DOHH2 (cell line): ENCODE data around the gene CD72.

Experiments
- EZH2phosphoT487 ChIP-seq: fragments of 200-600 bp; sonication (generic); IDR thresholded peaks from 2 replicates; pipeline ENCODE4 v1.6.1; 2017; ENCODE audit warnings: borderline replicate concordance, mild to moderate bottlenecking, antibody characterized with exemption, low read length, moderate library complexity, mixed read lengths
- TF ChIP-seq, protein P1 (sequence below): fragments of 200-600 bp; sonication (generic); IDR thresholded peaks from one replicate; pipeline ENCODE4 v1.5.1; 2014; ENCODE audit warnings: antibody characterized with exemption, mild to moderate bottlenecking, low read depth, low read length; ENCODE audit not compliant: poor library complexity, severe bottlenecking

DNA sequence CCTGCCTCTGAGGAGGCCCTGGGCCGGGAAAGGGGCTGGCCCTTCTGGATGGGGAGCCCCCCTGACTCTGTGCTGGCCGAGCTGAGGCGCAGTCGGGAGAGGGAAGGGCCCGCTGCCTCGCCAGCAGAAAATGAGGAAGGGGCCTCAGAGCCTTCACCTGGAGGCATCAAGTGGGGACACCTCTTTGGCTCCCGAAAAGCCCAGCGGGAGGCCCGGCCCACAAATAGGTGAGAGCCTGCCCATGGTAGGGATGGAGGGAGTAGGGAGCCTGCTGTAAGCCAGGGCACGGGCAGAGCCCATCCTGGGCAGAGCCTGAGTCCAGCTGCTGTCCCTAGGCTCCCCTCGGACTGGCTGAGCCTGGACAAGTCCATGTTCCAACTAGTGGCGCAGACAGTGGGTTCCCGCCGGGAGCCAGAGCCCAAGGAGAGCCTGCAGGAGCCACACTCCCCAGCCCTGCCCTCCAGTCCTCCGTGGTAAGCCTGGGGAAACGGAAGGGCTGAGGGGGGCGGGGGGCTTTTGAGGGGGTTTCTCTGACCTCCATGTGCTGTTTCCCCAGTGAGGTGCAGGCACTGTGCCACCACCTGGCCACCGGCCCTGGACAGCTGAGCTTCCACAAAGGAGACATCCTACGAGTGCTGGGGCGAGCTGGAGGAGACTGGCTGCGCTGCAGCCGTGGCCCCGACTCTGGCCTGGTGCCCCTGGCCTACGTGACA lies 57.4 kb downstream of the CD72 start:
- TF ChIP-seq, protein P1, sequence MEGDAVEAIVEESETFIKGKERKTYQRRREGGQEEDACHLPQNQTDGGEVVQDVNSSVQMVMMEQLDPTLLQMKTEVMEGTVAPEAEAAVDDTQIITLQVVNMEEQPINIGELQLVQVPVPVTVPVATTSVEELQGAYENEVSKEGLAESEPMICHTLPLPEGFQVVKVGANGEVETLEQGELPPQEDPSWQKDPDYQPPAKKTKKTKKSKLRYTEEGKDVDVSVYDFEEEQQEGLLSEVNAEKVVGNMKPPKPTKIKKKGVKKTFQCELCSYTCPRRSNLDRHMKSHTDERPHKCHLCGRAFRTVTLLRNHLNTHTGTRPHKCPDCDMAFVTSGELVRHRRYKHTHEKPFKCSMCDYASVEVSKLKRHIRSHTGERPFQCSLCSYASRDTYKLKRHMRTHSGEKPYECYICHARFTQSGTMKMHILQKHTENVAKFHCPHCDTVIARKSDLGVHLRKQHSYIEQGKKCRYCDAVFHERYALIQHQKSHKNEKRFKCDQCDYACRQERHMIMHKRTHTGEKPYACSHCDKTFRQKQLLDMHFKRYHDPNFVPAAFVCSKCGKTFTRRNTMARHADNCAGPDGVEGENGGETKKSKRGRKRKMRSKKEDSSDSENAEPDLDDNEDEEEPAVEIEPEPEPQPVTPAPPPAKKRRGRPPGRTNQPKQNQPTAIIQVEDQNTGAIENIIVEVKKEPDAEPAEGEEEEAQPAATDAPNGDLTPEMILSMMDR: no peak
- TF ChIP-seq EZH2phosphoT487: no peak
